Measurements from ENCODE around the gene DYNLT1. TPM values are rescaled to one million over a fixed set of nuclear protein-coding genes. Genes with fewer than 3 reads are reported as not detected.
A peak's percentile ranks its signal among the peaks of the same experiment; 100 is the strongest.
"Not testable (repeated sequence)": the region's sequence is repeated elsewhere in the genome, so short reads cannot be mapped to it uniquely, and the experiment has no call there.

DYNLT1 gene
- total RNA-seq, 4 donors from 2014 or later: 2.8 to 104 (median 75.5) TPM

DNA sequence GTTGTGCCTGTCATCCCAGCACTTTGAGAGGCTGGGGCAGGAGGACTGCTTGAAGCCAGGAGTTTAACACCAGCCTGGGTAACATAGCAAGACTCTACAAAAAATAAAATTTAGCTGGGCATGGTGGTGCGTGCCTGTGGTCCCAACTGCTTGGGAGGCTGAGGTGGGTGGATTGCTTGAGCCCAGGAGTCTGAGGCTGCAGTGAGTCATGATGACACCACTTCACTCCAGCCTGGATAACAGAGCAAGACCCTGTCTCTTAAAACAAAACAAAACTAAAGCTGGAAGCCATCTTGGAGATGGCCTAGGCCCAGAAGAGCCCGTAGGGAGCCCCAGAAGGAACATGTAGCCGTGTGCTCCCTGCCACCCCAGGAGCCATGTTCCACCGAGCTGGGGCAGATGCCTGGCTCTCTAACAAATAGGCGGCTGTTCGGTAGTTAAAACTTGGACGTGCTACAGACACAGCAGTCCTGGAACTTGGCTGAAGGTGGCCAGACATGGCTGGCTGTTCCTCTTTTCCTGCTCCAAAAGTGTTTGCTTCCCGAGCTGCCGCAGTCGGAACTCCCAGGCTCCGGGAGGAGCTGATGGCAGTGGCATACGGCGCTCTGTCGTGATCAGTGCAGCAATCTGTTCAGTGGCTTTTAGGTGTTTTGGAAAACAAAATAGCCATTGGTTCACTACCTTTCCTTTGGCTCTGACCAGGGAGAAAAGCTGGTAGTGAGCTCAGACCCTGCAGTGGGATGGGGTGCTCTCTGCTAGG lies 37.0 kb downstream of the DYNLT1 start:
- intact Hi-C loops (cut with DNase I; ENCODE audit: low total_unique reads): loop anchor here (10.0 kb wide), 1 partner anchor 383 kb away; no protein-coding TSS in a partner anchor
- in situ Hi-C loops (cut with MboI; ENCODE audit: low pct_ligation_motif_present in 1 of 4, low pct_unique_long_range_greater_than_20kb in 1 of 4, low sequenced_read_pairs in 3 of 4): loop anchor here in 3 of 4 donors (10.0 to 25.0 kb wide), 2 partner anchors 383 to 395 kb away; no protein-coding TSS in a partner anchor
- TF ChIP-seq, protein P1, sequence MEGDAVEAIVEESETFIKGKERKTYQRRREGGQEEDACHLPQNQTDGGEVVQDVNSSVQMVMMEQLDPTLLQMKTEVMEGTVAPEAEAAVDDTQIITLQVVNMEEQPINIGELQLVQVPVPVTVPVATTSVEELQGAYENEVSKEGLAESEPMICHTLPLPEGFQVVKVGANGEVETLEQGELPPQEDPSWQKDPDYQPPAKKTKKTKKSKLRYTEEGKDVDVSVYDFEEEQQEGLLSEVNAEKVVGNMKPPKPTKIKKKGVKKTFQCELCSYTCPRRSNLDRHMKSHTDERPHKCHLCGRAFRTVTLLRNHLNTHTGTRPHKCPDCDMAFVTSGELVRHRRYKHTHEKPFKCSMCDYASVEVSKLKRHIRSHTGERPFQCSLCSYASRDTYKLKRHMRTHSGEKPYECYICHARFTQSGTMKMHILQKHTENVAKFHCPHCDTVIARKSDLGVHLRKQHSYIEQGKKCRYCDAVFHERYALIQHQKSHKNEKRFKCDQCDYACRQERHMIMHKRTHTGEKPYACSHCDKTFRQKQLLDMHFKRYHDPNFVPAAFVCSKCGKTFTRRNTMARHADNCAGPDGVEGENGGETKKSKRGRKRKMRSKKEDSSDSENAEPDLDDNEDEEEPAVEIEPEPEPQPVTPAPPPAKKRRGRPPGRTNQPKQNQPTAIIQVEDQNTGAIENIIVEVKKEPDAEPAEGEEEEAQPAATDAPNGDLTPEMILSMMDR (IDR thresholded peaks at IDR 0.05): no peak
- H3K27me3 ChIP-seq: no peaks in the 10 kb centered on the region
- WGBS, 2 donors (ENCODE audit: low coverage in 1 of 2): 89% methylated on average over 14 of the region's 14 CpGs; no CpG with 5 or more reads in 1 of the 2 donors
- peaks cover 0 to 45% (median 16%) of the 10 kb centered on the region in 4 donors for H3K36me3 ChIP-seq
- no peak overlapping the region for H3K27ac ChIP-seq
- H3K9me3 ChIP-seq: no peaks in the 10 kb centered on the region
- no peak for DNase-seq
- H3K4me3 ChIP-seq: no peak overlapping the region
- H3K4me1 ChIP-seq: no peaks in the 10 kb centered on the region

DNA sequence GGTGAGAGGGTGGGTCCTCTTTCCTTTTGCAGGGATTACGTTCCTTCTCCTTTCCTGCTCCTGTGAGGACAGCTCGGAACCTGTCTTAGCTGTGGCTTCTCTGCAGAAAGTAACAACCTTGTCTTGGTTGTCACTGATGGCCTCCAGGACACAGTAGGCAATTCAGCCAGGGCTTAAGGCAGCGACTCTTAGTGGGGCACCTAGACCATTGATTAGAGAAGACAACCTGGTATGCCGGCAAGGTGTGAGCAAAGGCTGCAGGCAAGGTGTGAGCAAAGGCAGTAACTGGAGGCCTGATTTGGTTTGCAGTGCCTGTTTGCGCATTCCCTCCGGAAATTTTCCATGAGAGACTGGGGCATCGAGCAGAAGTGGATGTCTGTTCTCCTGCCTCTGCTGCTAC lies 37.6 kb downstream of the DYNLT1 start:
- no peak overlapping the region for H3K27ac ChIP-seq
- H3K27me3 ChIP-seq: no peaks in the 10 kb centered on the region
- H3K9me3 ChIP-seq: no peaks in the 10 kb centered on the region
- no peaks in the 10 kb centered on the region for H3K4me1 ChIP-seq
- no peak overlapping the region for H3K4me3 ChIP-seq
- in situ Hi-C loops (cut with MboI; ENCODE audit: low pct_ligation_motif_present in 1 of 4, low pct_unique_long_range_greater_than_20kb in 1 of 4, low sequenced_read_pairs in 3 of 4): loop anchor here in 3 of 4 donors (10.0 to 25.0 kb wide), 2 partner anchors 382 to 395 kb away; no protein-coding TSS in a partner anchor
- WGBS, 2 donors (ENCODE audit: low coverage in 1 of 2): 95 to 100% methylated on average over 1 to 7 of the region's 7 CpGs
- no peak for DNase-seq
- no peak for TF ChIP-seq POLR2AphosphoS5 (IDR thresholded peaks at IDR 0.05)
- no peak for TF ChIP-seq POLR2A (IDR thresholded peaks at IDR 0.05)
- TF ChIP-seq, protein P1 (IDR thresholded peaks at IDR 0.05): no peak
- no peak for TF ChIP-seq EP300 (IDR thresholded peaks at IDR 0.05; ENCODE audit: low read depth)
- intact Hi-C loops (cut with DNase I; ENCODE audit: low total_unique reads): loop anchor here (10.0 kb wide), 1 partner anchor 382 kb away; no protein-coding TSS in a partner anchor
- H3K36me3 ChIP-seq: peaks cover 0 to 45% (median 16%) of the 10 kb centered on the region in 4 donors

DNA sequence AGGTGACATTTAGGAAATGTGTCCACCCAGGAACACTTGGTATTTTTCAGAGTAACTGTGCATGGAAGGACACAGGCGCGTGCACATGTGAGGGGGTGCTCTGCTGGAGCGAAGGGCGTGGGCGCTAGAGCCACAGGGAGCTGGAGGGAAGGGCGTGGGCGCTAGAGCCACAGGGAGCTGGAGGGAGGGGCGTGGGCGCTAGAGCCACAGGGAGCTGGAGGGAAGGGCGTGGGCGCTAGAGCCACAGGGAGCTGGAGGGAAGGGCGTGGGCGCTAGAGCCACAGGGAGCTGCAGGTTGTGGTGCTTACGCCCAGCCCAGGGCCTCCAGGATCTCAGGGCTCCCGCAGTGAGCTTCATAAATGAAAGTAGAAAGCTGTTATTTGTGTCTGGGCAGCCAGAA lies 38.5 kb downstream of the DYNLT1 start:
- not testable (repeated sequence) for H3K27me3 ChIP-seq, H3K27ac ChIP-seq, H3K4me3 ChIP-seq, H3K9me3 ChIP-seq, DNase-seq, H3K4me1 ChIP-seq
- H3K36me3 ChIP-seq: peaks cover 0 to 43% (median 16%) of the 10 kb centered on the region in 4 donors
- whole genome bisulfite sequencing, 2 donors (ENCODE audit: low coverage in 1 of 2): 94% methylated on average over 15 of the region's 15 CpGs; no CpG with 5 or more reads in 1 of the 2 donors
- intact Hi-C loops (cut with DNase I; ENCODE audit: low total_unique reads) (loop anchor here (10.0 kb wide), 1 partner anchor 381 kb away; no protein-coding TSS in a partner anchor), in situ Hi-C loops (cut with MboI; ENCODE audit: low pct_ligation_motif_present in 1 of 4, low pct_unique_long_range_greater_than_20kb in 1 of 4, low sequenced_read_pairs in 3 of 4) (loop anchor here in 3 of 4 donors (10.0 to 25.0 kb wide), 2 partner anchors 381 to 394 kb away; no protein-coding TSS in a partner anchor)

DNA sequence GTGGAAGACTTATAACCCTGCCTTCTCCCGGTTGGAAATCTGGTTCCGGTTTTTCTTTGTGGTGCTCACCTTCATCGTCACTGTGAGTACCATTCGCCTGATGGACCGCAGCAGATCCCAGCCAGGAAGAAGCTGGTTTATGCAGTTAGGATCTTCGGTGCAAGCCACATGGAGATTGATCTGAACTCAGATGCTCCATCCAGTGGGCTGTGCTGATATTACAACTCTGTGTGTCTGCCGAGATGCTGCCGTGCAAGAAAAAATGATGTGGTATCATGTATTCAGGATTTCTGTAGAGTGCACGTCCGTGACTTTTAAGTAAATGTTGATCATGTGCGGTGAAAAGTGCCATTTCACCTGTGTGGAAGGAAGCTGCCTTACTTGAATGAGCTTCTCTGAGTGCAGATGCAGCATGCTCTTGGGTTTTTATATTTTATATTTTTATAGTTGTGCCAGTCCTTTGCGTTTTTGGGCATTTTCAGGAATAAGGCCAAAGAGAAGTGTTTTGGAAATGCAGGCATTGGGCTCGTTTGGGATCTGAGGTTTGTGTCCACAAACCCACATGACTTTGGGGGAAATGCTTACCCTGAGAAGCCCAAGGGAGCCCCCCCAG lies 39.2 kb downstream of the DYNLT1 start:
- intact Hi-C loops (cut with DNase I; ENCODE audit: low total_unique reads): loop anchor here (10.0 kb wide), 1 partner anchor 381 kb away; no protein-coding TSS in a partner anchor

More for the DNA sequence above, 39.2 kb downstream of the DYNLT1 start:
- no peak overlapping the region for H3K27ac ChIP-seq
- H3K36me3 ChIP-seq: peaks cover 0 to 40% (median 14%) of the 10 kb centered on the region in 4 donors
- in situ Hi-C loops (cut with MboI; ENCODE audit: low pct_ligation_motif_present in 1 of 4, low pct_unique_long_range_greater_than_20kb in 1 of 4, low sequenced_read_pairs in 3 of 4): loop anchor here in 3 of 4 donors (10.0 to 25.0 kb wide), 2 partner anchors 381 to 393 kb away; no protein-coding TSS in a partner anchor
- H3K4me1 ChIP-seq: no peaks in the 10 kb centered on the region
- H3K4me3 ChIP-seq: no peak overlapping the region
- WGBS, 2 donors (ENCODE audit: low coverage in 1 of 2): 39% methylated on average over 6 to 13 of the region's 13 CpGs
- no peaks in the 10 kb centered on the region for H3K27me3 ChIP-seq
- no peak for TF ChIP-seq POLR2A (IDR thresholded peaks at IDR 0.05)
- TF ChIP-seq, protein P1 (IDR thresholded peaks at IDR 0.05): peak; percentile 65 to 84 (median 74)
- no peak for TF ChIP-seq POLR2AphosphoS5 (IDR thresholded peaks at IDR 0.05)
- no peak for TF ChIP-seq EP300 (IDR thresholded peaks at IDR 0.05; ENCODE audit: low read depth)
- DNase-seq: peak; percentile 73
- no peaks in the 10 kb centered on the region for H3K9me3 ChIP-seq
